ENCODE measurements around the gene TSN.

Gene TSN

DNA sequence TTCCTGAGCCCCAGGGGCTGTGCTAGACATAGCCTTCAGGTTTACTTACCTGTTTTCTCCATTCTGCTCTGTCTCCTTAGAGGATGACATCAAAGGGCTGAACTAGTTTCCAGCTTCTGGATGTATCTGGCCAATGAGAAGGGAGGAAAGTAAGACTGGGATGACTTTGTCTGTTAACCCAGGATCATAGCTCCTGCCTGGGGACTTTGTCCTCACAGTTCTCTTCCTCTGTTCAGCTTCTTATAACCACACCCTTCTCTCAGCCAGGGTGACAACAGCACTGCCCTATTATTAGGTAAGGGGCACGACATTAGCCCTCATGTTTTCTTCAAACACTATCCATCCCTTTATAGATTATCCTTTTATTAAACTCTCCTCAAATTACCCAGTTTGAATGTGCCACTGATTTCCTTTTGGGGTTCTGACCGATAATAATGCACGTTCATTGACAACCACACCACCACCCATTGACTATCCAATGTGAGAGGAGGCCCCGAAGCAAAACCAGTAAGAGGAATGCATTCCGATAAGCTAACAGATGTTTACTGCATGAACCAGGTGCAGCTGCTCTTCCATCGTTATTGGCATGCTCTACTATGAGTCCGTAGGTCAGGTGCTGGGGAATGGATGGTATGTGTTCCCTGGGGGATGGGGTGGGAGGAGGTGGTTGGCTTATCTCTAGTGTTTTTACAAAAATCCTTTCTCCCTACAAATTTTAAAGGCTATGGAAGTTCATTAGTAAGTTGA lies 23.5 kb downstream of the TSN start:
- Histone ChIP-seq H3K9me3 (ENCODE audit: severe bottlenecking) (no peaks in the 10 kb centered on the region), H3K27ac (ENCODE audit: poor library complexity, severe bottlenecking) (no peak overlapping the region), H3K36me3 (ENCODE audit: low read depth) (no peaks in the 10 kb centered on the region), H3K27me3 (ENCODE audit: insufficient read depth, poor library complexity, severe bottlenecking) (no peaks in the 10 kb centered on the region), H3K4me3 (ENCODE audit: severe bottlenecking) (no peak overlapping the region), H3K4me1 (ENCODE audit: insufficient read depth, poor library complexity, severe bottlenecking) (peaks cover 7% of the 10 kb centered on the region)
- DNase-seq (ENCODE audit: low spot score), result no peak
- TF ChIP-seq CTCF (IDR thresholded peaks at IDR 0.05; ENCODE audit: poor library complexity, severe bottlenecking), result no peak
- ATAC-seq (ENCODE audit: low read depth), result no peak

DNA sequence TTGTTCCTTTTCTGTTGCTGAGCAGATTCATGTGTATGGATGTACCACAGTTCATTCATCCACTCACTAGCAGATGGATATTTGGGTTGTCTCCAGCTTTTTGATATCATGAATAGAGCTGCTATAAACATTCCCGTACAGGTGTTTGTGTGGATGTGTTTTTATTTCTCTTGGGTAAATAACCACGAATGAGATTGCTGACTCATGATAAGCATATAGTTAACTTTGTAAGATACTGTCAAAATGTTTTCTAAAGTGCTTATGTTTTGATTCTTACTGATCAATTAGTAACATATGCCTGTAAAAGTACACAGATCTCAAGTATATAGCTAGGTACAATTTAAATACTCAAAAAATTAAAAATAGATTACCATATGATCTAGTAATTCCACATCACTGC lies 27.7 kb downstream of the TSN start:
- Histone ChIP-seq H3K27ac (ENCODE audit: poor library complexity, severe bottlenecking) (no peak overlapping the region), H3K27me3 (ENCODE audit: insufficient read depth, poor library complexity, severe bottlenecking) (peaks cover 3% of the 10 kb centered on the region)
- TF ChIP-seq CTCF (IDR thresholded peaks at IDR 0.05; ENCODE audit: poor library complexity, severe bottlenecking), result no peak

GRCh38 chr2:121788685-121789084 lies 33.2 kb downstream of the TSN start:
- DNase-seq (ENCODE audit: low spot score) (no peak), ATAC-seq (ENCODE audit: low read depth) (no peak)
- TF ChIP-seq CTCF (IDR thresholded peaks at IDR 0.05; ENCODE audit: poor library complexity, severe bottlenecking), result no peak
- Histone ChIP-seq H3K9me3 (ENCODE audit: severe bottlenecking) (no peaks in the 10 kb centered on the region), H3K4me1 (ENCODE audit: insufficient read depth, poor library complexity, severe bottlenecking) (peaks cover 7% of the 10 kb centered on the region), H3K27me3 (ENCODE audit: insufficient read depth, poor library complexity, severe bottlenecking) (peaks cover 3% of the 10 kb centered on the region), H3K27ac (ENCODE audit: poor library complexity, severe bottlenecking) (no peak overlapping the region), H3K4me3 (ENCODE audit: severe bottlenecking) (no peak overlapping the region), H3K36me3 (ENCODE audit: low read depth) (no peaks in the 10 kb centered on the region)

More for the DNA sequence above, 27.7 kb downstream of the TSN start:
- no peaks in the 10 kb centered on the region for H3K4me1 ChIP-seq (ENCODE audit: insufficient read depth, poor library complexity, severe bottlenecking)
- no peaks in the 10 kb centered on the region for H3K36me3 ChIP-seq (ENCODE audit: low read depth)
- ATAC-seq (ENCODE audit: low read depth), result no peak
- no peak overlapping the region for H3K4me3 ChIP-seq (ENCODE audit: severe bottlenecking)
- DNase-seq (ENCODE audit: low spot score), result no peak
- no peaks in the 10 kb centered on the region for H3K9me3 ChIP-seq (ENCODE audit: severe bottlenecking)

GRCh38 chr2:121790276-121790956 lies 35.0 kb downstream of the TSN start:
- no peak for DNase-seq (ENCODE audit: low spot score)
- ATAC-seq (ENCODE audit: low read depth), result peak; percentile 100
- Histone ChIP-seq H3K4me3 (ENCODE audit: severe bottlenecking) (no peak overlapping the region), H3K27me3 (ENCODE audit: insufficient read depth, poor library complexity, severe bottlenecking) (peaks cover 3% of the 10 kb centered on the region), H3K27ac (ENCODE audit: poor library complexity, severe bottlenecking) (no peak overlapping the region), H3K4me1 (ENCODE audit: insufficient read depth, poor library complexity, severe bottlenecking) (peaks cover 7% of the 10 kb centered on the region), H3K9me3 (ENCODE audit: severe bottlenecking) (no peaks in the 10 kb centered on the region), H3K36me3 (ENCODE audit: low read depth) (no peaks in the 10 kb centered on the region)
- no peak for TF ChIP-seq CTCF (IDR thresholded peaks at IDR 0.05; ENCODE audit: poor library complexity, severe bottlenecking)

DNA sequence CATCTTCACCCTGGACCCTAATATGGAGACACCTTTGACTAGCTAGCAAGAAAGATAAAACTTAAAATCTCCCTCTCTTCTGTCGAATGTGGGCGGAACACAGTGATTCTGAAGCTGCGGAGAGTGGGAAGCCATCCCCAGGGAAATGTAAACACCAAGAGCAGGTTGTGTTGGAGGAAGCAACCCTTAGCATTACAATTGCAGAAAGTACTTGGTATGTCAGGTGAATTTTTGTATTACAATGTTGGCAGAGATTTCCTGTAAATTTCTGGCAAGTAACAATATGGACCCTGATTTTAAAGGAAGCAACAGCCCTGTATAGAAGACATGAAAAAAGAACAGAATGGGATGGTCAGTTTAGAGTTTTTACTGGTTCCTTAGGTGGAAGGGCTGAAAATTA lies 35.8 kb downstream of the TSN start:
- H3K4me3 ChIP-seq (ENCODE audit: severe bottlenecking), result no peak overlapping the region
- H3K27me3 ChIP-seq (ENCODE audit: insufficient read depth, poor library complexity, severe bottlenecking), result no peaks in the 10 kb centered on the region
- H3K27ac ChIP-seq (ENCODE audit: poor library complexity, severe bottlenecking), result no peak overlapping the region
- DNase-seq (ENCODE audit: low spot score) (no peak), ATAC-seq (ENCODE audit: low read depth) (no peak)
- H3K9me3 ChIP-seq (ENCODE audit: severe bottlenecking), result no peaks in the 10 kb centered on the region
- TF ChIP-seq CTCF (IDR thresholded peaks at IDR 0.05; ENCODE audit: poor library complexity, severe bottlenecking), result no peak
- peaks cover 7% of the 10 kb centered on the region for H3K4me1 ChIP-seq (ENCODE audit: insufficient read depth, poor library complexity, severe bottlenecking)
- no peaks in the 10 kb centered on the region for H3K36me3 ChIP-seq (ENCODE audit: low read depth)
